Myometrial cell (primary cell): ENCODE measurements around the gene MTR. TPM values are rescaled to one million over a fixed set of nuclear protein-coding genes. Genes with fewer than 3 reads are reported as not detected.

ENCODE experiments used
- total RNA-seq: library from RNA; depleted of rRNA; stranded (reverse); fragments of >200 nt; gene quantifications from 2 replicates; pipeline ENCODE4 v1.2.3, GENCODE V29; 2015

Gene MTR
- total RNA-seq, result 20.8 and 21.1 TPM in 2 replicates

DNA sequence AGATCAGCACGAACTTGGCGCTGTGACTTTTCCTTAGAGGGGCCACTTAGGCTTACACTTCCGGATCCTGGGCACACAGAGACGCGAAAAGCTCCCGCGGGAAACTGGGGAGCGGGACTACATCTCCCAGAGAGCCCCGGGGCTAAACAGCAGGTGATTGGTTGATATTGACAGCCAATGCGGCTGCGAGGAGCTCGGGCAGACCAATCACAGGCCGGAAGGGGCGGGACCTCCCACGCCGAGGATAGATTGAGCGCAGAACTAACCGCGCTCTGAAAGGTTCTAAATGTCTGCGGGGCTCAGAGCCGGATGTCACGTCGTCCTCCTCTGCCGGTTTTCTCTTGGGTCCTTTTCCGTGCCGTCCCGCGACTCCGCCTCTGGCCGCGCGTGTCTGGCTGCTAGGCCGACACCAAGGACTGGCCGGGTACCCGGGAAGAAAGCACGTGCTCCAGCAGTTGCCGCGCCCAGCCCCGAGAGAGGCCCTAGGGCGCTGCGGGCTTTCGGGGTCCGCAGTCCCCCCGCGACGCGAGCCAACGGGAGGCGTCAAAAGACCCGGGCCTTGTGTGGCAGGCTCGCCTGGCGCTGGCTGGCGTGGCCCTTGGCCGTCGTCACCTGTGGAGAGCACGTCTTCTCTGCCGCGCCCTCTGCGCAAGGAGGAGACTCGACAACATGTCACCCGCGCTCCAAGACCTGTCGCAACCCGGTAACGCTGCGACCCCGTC, at the start of gene MTR:
Gene MTR, plus strand, starts transcription at position 258 of the 722 bp plus-strand sequence. Its CDS starts 412 bp downstream, at position 670.

Other genes with a start within 250 kb of the MTR start
- 19.6 and 25.7 TPM in 2 replicates for gene HEATR1, start 190.8 kb upstream of the MTR start, total RNA-seq
- not detected in 2 replicates for gene ACTN2, start 108.8 kb upstream of the MTR start, total RNA-seq
- not detected in 2 replicates for gene MT1HL1, start 209.1 kb downstream of the MTR start, total RNA-seq
- not detected in 2 replicates for gene RYR2, start 246.9 kb downstream of the MTR start, total RNA-seq